ENCODE data around the gene SUGCT.

SUGCT gene

DNA sequence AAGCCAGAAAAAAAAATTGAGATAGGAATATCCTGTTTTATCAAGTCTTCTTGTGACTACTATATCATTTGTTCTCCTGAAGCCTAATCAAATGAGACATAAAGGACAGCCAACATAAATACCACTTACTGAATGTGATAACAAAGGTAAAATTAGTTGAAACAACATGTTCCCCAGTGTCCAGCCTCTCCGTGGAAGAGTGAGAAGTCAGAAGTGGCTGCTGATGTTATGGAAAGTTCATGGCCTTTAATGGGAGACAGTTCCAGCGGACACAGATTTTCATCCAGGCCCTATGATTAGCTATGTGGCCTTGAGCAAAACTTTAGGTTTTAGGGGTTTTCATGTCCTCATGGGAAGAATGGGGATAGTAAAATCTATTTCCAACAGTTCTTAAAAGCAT, 724.3 kb downstream of the SUGCT start:
- H3K4me3 ChIP-seq (ENCODE audit: low read depth, low read length): no peak overlapping the region
- DNase-seq (ENCODE audit: low read depth): no peak
- TF ChIP-seq, protein P1, sequence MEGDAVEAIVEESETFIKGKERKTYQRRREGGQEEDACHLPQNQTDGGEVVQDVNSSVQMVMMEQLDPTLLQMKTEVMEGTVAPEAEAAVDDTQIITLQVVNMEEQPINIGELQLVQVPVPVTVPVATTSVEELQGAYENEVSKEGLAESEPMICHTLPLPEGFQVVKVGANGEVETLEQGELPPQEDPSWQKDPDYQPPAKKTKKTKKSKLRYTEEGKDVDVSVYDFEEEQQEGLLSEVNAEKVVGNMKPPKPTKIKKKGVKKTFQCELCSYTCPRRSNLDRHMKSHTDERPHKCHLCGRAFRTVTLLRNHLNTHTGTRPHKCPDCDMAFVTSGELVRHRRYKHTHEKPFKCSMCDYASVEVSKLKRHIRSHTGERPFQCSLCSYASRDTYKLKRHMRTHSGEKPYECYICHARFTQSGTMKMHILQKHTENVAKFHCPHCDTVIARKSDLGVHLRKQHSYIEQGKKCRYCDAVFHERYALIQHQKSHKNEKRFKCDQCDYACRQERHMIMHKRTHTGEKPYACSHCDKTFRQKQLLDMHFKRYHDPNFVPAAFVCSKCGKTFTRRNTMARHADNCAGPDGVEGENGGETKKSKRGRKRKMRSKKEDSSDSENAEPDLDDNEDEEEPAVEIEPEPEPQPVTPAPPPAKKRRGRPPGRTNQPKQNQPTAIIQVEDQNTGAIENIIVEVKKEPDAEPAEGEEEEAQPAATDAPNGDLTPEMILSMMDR (conservative IDR thresholded peaks at IDR 0.05; ENCODE audit: low read depth, low read length): no peak

DNA sequence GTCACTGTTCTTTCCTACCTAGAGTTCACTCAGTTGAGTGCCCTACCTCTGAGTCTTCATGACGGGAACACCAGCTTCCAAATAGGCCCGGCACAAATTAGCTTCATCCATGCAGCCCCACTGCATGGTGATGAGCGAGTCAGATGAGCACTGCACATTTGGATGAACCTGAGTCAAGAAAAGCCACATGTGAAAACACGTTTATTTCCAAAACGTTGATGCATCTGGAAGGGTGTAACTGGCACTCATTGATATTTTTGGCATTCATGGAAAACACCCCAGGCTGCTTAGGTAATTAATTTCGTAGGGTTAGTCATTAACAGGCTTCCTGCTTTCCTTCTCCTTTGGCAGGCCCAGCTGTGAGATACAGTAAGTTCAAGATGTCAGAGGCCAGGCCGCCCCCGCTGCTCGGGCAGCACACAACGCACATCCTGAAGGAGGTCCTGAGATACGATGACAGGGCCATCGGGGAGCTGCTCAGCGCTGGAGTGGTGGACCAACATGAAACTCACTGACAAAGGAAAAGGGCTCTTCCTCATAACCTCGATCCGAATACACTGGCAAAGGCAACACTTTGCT, 725.2 kb downstream of the SUGCT start:
- TF ChIP-seq, protein P1 (conservative IDR thresholded peaks at IDR 0.05; ENCODE audit: low read depth, low read length): no peak
- no peak for DNase-seq (ENCODE audit: low read depth)
- H3K4me3 ChIP-seq (ENCODE audit: low read depth, low read length): no peak overlapping the region

DNA sequence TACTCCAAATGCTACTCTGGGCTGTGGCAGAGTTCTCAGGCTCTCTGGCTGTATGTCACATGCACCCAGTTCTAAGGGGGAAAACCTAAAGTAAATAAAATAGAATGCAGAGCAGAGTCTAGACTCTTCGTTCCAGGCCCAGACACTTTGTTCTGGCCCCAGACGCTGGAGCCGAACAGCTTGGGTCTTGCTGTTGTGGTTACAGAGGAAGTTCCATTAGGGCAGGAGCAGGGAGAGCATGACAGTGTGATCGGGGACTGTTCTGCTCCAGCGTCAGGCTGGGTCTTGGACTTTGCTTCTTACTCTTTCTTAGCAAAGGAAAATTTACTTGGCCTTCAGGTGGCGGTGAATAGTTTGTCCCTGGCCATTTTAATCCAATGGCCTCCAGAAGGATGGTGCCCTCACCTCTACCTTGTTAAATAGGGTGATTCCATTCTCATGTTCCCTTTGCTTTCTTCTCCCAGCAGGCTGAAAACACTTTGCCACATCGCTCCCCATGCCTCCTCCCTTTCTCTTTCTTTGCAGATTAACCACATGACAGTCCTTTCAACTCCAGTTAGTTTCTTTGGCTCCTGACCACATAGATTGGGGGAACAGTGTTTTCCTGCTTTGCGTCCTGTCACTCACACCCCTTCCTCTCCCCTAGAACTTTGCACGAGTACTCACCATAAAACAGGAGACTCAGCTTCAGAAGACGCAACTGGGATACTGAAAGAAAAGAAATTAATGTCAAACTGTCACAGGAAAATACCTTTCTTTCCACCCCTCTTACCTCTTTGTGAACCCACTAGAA, 730.8 kb downstream of the SUGCT start:
- TF ChIP-seq, protein P1 (conservative IDR thresholded peaks at IDR 0.05; ENCODE audit: low read depth, low read length): no peak
- no peak overlapping the region for H3K4me3 ChIP-seq (ENCODE audit: low read depth, low read length)
- no peak for DNase-seq (ENCODE audit: low read depth)

DNA sequence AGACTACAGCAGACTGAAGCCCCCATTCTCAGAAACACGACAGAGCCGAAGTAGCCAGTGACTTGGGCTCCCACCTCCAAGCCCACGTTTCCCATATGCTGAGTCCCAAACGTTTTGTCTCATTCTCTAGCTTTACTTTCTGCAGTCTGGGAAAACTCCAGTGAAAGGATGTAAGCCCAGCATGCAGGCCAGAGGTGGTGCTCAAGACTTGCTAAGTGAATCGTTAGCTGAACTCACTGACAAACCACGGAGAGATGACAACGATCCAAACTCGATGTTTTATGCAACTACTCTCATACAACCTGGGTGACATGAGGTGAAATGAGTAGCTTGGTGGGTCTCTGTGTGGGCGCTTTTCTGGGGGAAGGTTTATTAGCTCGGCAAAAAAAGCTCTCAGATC, 731.8 kb downstream of the SUGCT start:
- DNase-seq (ENCODE audit: low read depth): peak; percentile 74
- H3K4me3 ChIP-seq (ENCODE audit: low read depth, low read length): no peak overlapping the region
- TF ChIP-seq, protein P1 (conservative IDR thresholded peaks at IDR 0.05; ENCODE audit: low read depth, low read length): peak; percentile 65

DNA sequence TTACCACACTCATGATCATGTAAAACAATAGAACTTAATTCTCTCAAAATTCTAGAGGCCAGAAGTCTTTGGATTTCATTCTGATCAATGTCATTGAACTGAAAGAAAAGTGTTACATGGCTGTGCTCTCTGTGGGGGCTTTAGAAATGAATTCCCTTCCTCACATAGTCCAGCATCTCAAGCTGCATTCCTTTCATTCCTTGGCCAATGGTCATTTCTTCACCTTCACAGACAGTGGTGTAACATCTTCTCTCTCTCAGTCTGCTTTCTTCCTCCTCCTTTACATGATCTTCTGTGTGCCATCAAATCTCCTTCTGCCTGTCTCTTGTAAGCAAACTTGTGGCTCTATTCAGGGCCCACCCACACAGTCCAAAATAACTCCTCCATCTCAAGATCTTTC, 735.3 kb downstream of the SUGCT start:
- TF ChIP-seq, protein P1 (conservative IDR thresholded peaks at IDR 0.05; ENCODE audit: low read depth, low read length): no peak
- peak; percentile 61 for DNase-seq (ENCODE audit: low read depth)
- no peak overlapping the region for H3K4me3 ChIP-seq (ENCODE audit: low read depth, low read length)

DNA sequence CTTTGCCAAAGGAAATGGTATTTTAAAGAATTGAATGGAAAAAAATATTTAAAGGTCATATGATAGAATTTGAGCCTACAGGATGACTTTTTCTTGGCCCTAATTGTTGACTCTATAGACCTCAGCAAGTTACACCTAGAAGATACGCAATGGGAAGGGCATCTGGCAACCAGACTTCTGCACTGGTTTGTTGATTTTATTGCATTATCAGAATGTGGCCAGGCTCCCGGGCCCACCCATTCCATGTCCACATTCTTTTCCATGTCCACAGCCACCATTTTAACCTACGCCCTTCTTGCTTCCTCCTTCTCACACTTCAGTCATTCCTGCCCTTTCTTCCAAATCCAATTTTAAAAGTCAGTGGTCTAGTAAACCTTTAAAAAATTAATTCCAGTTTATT, 738.4 kb downstream of the SUGCT start:
- H3K4me3 ChIP-seq (ENCODE audit: low read depth, low read length): no peak overlapping the region
- DNase-seq (ENCODE audit: low read depth): no peak
- TF ChIP-seq, protein P1 (conservative IDR thresholded peaks at IDR 0.05; ENCODE audit: low read depth, low read length): no peak

DNA sequence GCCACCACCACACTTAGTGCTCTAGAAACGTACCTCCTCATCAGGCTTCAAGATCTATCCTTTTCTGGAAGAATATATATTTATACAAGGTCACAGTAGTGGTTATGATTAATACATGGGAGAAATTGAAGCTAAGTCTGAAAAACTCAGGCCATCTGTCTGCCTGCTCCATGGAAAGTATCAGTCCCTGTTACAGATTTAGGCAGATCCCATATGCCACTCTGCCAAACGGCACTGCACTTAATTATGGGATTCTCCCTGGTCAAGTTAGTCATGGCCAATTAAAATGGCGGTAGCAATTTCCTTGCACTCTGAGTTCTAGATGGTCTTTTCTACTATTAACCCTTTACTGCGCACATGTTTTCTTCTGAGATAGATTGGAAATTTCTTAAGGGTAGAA, 740.0 kb downstream of the SUGCT start:
- TF ChIP-seq, protein P1 (conservative IDR thresholded peaks at IDR 0.05; ENCODE audit: low read depth, low read length): no peak
- no peak for DNase-seq (ENCODE audit: low read depth)
- no peak overlapping the region for H3K4me3 ChIP-seq (ENCODE audit: low read depth, low read length)

Measured in choroid plexus epithelial cell (primary cell).